T follicular helper cell (primary cell): Measurements from ENCODE around the gene NAT14.
A peak's percentile ranks its signal among the peaks of the same experiment; 100 is the strongest.

Source experiments
- DNase-seq: peaks from one replicate; pipeline ENCODE4 v3.0.0-alpha.2; 2020; ENCODE audit warnings: low read depth

The NAT14 gene

DNA sequence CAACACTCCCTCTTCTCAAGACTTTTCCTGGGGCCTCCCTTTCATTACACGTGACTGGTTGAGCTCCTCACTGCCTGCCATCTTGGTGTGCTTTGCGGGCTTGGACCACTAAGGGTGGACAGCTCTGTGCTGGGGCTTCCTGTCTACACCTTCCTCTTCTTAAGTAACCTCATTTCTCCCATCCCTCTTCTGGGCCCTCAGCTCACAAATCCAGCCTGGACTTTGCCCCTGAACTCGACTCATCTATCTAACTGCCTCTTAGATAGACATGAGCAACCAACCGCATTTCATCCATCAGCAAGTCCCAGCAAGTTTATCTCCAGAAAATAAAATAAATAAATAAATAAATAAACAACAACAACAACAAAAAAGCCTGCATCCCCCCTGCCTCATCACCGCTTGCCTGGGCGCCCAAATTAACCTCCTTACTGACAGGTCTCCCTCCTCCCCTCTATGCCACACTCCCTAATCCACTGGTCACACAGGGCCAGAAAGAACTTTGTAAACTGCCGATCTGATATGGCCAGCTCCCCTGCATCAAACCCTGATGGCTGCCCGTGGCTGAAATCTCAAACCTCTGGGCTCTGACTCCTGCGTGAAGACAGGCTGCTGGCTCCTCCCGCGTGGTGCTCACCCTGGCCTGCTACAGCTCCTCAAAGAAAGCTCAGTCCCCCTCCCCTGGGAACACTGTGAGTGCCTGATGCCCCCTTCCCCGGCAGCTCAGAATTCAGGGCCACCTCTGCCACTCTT lies 31.3 kb upstream of the NAT14 start:
- no peak for DNase-seq

DNA sequence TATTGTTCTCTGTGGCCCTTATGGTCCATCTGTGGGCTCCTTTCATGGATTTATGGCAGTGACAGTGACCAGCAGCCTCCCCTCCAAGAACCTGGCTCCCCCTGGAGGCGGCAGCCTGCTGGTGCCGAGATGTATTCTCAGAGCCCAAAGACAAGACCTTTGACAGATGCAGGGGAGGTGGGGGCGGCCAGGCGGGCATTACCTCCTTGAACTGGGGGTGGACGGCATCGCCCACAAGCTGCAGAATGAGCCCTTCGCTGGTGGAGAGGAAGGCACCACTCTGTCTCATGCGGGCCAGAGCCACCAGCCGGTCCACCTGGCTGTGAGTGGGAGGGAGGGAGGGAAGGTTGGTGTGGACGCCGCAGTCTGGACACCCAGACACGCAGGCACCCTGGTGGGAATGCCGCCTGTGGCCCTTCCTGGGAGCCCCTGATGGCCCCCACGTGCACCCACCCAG lies 30.2 kb upstream of the NAT14 start:
- DNase-seq, result no peak

DNA sequence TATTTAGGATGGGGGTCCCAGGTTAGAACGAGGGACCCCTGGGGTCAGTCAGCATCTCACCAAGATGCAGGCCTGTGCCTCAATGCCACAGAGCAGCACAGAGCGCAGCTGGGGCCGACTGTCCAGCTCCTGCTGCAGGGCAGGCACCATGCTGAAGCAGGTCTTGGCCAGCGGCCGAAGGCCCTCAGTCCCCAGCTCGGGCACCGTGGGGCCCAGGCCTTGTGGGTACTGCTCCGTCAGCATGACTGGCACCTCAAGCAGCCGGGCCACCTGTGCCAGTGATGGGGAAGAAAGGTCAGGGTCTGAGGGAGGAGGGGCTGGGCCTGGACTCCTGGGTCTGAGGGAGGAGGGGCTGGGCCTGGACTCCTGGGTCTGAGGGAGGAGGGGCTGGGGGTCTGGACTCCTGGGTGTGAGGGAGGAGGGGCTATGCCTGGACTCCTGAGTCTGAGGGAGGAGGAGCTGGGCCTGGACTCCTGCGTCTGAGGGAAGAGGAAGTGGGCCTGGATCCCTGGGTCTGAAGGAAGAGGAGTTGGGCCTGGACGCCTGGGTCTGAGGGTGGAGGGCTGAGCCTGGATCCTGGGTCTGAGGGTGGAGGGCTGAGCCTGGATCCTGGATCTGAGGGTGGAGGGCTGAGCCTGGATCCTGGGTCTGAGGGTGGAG lies 29.3 kb upstream of the NAT14 start:
- DNase-seq, result no peak

DNA sequence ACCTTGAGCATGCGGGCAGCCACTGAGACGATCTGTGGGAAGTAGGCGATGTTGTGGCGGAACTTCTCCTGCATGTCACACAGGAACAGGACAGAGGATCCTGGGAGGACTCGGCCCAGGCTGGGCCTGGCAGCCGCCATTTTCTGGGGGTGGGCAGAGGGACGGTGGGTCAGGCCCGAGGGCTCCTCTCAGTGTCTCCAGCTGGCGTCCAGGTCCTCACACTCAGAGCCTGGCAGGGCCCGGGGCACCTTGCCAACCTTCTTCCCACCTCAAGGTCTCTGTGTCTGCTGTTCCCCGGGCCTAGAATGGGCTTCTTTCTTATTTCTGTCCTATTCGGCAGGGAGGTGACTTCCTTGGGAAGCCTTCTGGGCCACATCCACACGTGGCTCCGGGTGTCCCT lies 28.6 kb upstream of the NAT14 start:
- DNase-seq, result no peak

DNA sequence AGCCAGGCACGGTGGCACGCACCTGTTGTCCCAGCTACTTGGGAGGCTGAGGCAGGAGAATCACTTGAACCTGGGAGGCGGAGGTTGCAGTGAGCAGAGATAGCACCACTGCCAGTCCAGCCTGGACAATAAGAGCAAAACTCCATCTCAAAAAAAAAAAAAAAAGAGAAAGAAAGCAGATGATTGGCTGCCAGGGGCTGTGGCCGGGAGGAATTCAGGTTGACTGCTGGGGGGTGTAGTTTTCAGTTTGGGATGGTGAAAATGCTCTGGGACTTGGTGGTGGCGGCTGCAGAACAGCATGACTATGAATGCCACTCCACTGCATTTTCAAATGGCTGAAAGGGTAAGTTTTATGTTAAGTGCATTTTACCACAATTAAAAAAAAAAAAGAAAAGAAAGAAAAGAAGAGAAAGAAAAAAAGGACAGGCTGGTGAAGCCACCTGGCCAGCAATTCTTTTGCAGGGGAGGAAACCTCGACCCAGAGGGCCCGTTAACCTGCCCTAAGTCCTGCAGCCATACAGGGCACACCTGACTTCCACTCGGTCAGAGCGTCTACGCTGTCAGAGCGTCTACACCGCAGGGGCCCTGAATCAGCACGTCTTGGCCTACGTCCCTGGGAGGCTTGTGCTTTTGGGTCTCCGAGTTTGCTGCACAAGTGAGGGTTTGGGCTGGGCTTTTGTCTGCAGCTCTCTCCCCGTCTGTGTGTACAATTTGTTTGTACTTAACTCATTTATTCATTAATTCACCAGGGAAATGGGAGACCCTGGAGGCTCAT lies 27.1 kb upstream of the NAT14 start:
- no peak for DNase-seq

DNA sequence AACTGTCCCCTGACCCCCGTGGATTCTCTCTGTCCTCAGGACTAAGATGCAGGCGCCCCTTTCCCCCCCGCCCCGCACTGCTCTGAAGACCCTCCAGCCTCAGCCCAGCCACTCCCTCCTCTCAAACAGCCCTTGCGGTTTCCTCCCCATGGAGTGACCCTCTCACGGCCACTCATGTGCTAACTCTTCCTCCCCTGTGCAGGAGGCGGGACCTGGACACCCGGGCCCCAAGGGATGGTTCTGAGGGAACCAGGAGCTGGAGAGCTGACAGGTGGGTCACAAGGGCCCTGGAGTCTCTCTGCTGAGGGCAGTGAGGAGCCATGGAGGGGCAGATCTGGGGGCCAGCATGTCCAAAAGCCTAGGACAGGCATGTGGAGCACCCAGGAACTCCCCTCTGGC lies 25.4 kb upstream of the NAT14 start:
- DNase-seq, result no peak

DNA sequence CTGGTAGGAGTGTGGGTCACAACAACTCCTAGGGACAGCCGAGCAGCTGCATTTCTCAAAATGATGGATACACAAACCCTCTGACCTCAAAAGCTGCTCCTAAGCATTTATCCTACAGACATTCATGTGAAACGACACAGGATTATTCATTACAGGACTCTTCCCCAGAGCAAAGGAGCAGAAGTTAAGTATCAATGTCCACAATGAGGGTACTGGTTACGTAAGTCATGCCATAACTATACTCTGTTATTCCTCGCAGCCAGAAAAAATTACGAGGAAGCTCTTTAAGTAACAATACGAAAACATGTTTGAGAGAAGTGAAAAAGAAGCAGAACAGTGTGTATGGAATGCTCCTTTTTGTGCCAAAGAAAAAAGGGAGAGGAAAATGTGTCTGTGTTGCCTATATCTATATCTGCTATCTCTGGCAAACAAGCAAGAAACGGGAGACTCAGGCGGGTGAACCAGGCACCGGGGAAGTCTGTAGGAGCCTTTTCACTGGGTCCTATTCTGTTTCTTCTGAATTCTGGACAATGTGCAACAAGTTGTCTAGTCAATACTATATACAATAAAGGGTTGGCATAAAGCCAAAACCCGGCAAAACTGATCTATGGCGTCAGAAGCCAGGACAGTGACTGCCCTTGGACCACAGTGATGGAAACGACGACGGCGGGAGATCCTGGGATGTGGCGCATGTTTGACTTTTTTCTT lies 24.9 kb upstream of the NAT14 start:
- DNase-seq, result no peak

DNA sequence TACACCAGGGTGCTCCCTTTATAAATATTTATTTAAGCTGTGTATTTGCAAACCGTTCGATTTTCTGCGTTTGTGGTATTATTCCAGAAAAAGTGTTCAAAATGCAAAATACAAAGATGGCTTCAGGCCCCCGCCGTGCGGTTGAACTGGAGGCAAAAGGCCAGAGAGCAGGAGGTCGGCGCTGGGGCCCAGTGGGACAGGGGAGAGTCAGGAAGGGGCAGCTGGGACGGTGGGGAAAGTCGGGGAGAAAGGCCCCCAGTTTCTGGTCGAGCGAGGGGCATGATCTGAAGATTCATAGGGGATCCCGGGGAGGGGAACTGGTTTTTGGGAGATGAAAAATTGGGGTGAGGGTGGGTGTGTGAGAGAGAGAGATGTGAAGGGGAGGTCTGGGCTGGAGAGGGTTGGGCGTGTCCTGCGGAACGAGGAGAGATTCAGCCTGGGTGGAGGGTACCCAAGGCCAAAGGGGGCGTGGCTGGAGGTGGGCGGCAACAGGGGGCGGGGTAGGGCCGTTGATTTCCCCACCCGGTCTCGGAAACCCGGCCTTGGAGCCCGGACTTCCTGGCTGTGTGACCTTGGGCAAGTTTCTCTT lies 24.2 kb upstream of the NAT14 start:
- DNase-seq, result no peak

DNA sequence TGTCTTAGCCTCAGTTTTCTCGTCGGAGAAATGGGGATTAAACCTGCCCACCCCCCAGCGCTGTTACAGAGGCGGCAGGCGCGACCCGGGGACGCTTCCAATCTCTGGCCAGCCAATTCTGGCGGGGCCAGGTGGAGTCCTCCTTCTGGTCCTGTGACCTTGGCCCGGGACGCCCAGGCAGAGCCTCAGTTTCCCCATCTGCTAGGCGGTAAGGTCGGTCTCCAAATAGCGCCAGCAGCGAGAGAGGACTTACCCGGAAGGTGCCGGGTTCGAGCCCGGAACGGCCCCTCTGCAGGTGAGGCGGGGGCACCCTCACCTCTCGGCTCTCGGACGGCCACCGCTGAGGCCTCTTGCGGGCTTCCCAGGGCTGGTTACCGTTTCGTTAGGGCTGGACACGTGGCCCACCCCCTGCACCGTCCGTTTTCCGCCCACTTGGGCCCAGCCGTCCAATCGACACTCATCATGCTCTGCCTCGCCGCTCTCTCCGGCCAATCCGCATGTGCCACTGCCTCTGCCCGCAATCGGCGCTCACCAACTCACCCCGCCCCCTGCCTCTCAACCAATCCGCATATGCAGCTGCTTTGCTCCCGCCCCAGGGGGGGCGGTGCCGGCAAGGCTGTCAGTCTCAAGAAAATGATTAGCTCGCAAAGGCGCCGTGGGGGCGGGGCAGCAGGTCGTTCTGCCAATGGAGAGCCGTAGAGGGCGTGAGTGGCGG lies 23.6 kb upstream of the NAT14 start, which contains the start of gene ISOC2:
ISOC2 (minus strand) TSS at position 384 of the 715 bp plus-strand sequence. CDS start 5,156 bp downstream, outside the sequence.
- DNase-seq, result peak; percentile 100

DNA sequence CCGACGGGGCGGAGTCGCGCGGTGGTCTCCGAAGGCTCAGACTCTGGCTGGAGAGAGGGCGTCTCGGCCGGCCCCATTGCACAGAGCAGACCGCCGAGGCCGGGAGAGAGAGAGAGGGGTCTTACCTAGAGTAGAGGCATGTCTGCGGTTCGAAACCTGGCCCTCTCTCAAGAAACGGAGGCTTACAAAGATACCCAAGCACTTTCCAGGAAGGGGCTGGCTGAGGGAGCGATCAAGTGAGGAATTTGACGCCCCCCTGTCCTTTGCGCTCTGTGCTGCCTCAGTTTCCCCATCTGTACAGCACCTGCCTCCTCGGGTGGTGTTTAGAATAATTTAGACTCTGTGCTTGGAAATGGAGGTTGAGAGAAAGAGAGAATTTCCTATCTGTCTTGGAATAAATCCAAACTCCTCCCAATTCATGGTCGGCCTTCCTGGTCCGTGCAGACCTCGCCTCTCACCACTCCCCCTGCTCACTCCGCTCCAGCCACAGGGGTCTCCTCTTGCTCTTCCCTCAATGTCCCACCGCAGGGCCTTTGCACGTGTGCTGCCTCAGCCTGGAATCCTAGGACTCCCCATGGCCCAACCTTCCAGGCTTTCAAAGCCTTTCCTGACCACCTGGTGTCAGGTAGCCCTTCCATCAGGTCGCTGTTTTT lies 22.9 kb upstream of the NAT14 start:
- DNase-seq, result no peak

DNA sequence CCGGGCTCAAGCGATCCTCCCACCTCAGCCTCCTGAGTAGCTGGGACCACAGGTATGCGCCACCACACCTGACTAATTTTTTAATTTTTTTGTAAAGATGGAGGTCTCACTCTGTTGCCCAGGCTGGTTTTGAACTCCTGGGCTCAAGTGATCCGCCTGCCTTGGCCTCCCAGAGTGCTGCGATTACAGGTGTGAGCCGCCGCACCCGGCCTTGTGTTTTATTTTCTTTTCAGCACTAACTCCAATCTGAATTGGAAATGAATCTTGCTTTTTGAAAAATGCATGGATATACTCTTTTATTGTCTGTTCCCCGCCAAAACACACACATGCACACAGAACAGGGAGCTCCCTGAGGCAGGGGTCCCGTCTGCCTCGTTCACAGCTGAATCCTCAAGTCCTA lies 22.3 kb upstream of the NAT14 start:
- DNase-seq, result no peak

DNA sequence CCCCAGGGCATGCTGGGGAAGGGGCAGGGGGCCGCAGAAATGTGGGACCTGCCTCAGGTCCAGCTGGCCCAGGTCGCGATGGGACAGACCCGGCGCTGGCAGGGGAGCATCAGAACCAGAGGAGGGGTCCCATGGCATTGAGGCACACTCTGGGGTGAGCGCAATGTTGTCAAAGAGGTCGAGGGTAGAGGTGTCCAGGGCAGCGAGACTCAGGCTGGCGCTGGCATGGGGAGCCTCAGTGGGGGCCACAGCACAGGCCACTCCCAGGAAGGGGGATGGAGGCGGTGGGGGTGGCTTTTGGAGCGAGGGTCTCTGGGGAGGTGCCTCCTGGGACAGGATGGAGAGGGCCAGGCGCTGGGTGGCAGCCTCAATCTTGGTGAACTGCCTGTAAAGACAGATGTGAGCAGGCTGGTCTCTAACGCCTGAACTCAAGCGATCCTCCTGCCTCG lies 21.4 kb upstream of the NAT14 start:
- DNase-seq, result no peak

DNA sequence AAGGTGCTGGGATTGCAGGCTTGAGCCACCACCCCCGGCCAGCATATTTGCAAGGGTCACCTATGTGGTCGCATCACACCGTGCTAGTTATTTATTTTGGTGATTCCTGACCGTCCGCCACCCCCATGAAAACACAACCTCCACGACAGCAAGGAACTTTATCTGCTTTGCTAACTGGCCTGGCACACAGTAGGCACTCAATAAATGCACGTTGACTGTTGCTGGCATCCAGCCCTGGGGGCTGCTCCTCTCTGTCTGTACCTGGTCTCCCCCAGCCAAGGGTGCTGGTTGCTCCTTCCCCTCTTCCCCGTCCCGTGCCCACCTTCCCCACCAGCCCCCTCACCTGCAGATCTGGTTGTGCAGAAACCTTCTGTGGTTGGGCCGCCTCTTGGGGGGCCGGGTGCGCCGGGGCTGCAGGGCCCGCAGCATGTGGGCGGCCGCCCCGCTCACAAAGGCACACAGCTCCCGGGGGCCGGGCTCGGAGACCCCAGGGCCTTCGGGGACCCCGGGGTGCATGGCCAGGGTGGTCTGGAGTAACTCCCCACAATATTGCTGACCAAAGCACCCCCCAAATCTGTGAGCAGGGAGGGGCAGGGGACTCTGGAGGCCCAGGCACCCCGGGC lies 20.8 kb upstream of the NAT14 start:
- DNase-seq, result no peak

DNA sequence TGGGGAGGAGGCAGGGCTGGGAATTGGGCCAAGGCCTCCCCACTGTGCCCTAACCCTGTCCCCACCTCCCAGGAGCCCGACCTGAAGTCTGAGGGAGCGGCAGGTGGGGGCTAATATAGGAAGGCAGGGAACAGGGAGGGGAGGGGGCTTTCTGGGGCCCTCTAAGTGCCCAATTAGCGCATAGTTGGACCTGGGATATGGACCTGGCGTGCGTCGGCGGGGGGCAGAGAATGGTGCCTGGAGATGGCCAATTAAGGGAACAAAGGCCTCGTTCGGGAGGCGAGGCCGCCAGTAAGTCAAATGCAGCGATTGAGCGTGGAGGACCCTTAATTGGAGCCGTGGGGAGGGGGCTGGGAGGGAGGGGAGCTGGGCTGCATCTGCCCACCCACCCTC lies 20.3 kb upstream of the NAT14 start, which contains the start of gene C19orf85:
C19orf85 (minus strand) TSS at position 90 of the 393 bp plus-strand sequence. CDS start 197 bp downstream, outside the sequence.
- no peak for DNase-seq

DNA sequence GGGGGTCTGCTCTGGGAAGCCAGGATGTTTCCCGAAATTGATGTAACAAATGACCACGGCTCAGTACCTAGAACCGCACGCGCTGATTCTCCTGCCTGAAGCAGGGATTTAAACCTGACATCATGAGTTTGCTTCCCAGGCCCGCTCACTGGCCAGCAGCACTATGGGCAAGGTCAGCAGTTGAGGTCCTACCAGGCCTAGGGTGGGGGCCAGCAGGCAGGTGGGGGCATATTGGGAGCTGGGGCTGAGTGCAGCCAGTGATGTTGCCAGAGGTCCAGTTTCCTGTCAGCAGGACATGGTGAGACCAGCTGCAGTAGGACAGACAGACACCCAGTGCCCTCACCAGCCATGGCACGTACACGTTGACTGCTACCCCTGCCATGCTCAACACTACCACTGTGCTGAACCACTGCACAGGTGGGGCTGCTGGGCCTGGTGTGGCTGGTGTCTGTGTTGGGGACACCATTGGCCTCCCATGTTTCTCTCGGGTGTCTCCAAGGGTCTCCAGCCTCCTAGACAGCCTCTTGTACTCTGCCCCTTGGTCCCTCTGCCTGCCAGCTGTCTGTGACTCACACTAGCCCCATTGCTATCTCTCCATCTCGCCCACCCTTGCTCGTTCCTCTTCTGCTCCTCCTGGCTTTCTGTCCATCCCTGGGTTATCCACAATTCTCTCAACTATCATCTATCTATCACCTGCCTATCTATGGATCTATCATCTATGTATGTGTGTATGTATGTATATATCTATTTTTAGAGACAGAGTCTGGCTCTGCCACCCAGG lies 19.3 kb upstream of the NAT14 start:
- DNase-seq, result no peak

DNA sequence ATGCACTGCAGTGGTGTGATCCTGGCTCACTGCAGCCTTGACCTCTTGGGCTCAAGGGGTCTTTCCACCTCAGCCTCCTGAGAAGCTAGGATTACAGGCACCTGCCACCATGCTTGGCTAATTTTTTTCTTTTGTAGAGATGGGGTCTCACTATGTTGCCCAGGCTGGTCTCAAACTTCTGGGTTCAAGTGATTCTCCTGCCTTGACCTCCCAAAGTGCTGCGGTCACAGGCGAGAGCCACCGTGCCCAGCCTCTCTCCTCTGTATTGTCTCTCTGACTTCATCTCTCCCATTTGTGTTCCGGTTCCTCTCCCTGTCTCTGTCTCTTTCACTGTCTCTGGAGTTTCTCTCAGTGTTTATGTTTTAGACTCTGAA lies 18.8 kb upstream of the NAT14 start:
- no peak for DNase-seq

DNA sequence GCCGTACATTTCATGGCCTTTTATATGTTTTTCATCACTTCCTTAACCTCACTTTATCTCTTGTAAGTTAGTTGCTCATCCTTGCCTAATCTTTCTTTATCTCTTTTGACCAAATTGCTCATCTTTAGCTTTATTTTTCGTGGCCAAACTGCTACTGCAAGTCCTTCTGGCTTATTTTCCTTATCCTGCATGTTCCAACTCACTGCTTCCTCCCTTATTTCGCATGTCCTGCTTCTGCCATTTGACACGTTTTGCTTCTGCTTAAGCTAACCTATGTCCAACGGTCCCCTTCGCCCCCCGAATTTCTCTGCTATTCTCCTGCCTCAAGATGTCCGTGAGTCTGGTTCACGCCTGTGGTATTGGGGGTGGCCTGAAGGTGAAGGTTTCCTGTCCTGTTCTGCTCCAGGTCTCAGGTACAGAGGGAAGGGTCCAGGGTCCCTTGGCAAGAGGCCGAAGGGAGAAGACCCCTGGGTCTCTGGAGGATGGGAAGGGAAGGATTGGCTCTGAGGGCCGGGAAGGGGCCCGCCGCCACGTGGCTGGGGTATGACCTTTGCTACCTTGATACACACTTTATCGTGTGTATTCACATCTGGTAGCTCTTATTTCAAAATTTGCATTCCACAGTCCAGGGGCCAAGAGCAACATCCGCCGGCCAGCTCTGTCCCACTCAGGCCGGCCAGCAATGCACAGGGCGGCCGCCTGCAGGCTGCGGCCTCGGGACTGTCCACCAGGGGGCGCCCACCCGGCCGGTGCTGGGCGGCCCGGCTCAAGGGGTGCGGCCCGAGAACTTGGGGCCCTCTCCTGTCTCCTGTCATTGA lies 17.5 kb upstream of the NAT14 start:
- DNase-seq, result peak; percentile 42

DNA sequence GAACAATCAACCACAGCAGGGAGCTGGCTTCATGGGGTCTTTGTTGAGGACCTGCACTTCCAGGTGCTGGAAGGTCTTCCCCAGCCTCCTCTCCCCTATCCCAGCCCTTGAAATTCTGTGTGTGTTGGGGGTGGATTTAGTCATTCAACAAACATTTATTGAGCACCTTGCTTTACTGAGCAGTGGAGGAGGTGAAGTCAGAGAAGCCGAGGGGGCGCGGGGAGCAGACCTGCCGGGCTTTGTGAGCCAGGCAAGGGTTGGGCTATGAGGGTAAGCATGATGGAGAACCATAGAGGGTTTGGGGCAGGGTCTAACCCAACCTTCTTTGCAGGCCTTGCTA lies 17.0 kb upstream of the NAT14 start:
- DNase-seq, result no peak
